NCI-H1694 treated with DMSO at 0.1 percent for 48 hours (cell line): ENCODE results near the gene SLC4A1AP.
"Not testable (repeated sequence)": the region's sequence is repeated elsewhere in the genome, so short reads cannot be mapped to it uniquely, and the experiment has no call there.

ENCODE experiments used
- DNase-seq: peaks from one replicate; lab custom pipeline; 2025; lab: John Stamatoyannopoulos, UW

SLC4A1AP gene, protein sequence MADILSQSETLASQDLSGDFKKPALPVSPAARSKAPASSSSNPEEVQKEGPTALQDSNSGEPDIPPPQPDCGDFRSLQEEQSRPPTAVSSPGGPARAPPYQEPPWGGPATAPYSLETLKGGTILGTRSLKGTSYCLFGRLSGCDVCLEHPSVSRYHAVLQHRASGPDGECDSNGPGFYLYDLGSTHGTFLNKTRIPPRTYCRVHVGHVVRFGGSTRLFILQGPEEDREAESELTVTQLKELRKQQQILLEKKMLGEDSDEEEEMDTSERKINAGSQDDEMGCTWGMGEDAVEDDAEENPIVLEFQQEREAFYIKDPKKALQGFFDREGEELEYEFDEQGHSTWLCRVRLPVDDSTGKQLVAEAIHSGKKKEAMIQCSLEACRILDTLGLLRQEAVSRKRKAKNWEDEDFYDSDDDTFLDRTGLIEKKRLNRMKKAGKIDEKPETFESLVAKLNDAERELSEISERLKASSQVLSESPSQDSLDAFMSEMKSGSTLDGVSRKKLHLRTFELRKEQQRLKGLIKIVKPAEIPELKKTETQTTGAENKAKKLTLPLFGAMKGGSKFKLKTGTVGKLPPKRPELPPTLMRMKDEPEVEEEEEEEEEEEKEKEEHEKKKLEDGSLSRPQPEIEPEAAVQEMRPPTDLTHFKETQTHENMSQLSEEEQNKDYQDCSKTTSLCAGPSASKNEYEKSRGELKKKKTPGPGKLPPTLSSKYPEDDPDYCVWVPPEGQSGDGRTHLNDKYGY

DNA sequence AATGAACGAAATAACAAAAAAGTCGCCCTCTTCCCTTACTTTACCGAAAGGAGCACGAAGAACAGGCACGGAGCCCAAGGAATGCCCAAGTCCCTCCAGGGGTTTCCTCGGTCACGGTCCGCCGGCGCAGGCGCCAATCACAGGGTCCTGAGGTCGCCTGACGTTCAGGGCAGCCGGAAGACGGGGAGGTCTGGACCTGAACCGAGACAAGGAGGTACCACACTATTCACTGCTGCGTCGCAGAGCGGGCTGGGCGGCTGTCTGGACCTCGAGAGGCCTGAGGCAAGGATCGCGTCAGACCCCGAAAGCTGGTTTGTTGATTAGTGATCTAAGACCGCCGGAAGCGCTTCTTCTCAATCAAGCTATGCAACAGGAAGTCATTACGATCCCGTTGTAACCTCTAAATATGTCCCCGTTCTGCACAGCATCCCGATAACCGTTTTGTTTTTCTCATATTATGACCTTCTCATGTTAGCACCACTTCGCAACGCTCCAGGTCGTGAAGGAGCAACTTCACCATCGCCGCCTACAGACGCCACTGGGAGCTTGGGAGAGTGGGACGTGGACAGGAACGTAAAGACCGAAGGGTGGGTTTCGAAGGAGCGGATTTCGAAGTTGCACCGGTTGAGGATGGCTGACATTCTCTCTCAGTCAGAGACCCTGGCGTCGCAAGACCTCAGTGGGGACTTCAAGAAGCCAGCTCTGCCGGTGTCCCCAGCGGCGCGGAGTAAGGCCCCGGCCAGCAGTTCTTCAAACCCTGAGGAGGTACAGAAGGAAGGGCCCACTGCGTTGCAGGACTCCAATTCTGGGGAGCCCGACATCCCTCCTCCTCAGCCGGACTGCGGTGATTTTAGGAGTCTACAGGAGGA lies at the start of gene SLC4A1AP, which contains the start of gene SUPT7L:
SLC4A1AP (plus strand) TSS at position 605 of the 869 bp plus-strand sequence; CDS start at position 631, 26 bp downstream.
SUPT7L (minus strand) TSS at position 330 of the 869 bp plus-strand sequence. CDS start 1,422 bp downstream, outside the sequence.
- peak; percentile 83 for DNase-seq

DNA sequence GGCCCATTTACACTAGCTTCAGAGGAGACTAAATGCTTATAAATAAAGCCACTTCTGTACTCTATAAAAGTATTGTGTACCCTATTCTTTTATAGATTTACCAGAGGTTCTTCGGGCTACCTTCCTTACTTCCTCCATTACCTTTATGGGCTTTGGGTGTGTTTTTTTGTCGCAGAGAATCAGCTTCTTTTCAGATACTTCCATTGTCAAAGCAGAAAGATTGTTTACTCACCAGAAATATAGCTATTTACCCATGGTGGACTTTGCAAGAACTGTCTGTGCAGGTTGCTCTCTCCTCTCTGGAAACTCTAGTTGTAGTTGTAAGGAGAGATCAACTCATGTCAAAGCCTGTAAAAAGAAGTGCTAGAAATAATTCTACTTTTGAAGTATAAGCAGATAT lies 49.7 kb upstream of the SLC4A1AP start:
- DNase-seq, result no peak

DNA sequence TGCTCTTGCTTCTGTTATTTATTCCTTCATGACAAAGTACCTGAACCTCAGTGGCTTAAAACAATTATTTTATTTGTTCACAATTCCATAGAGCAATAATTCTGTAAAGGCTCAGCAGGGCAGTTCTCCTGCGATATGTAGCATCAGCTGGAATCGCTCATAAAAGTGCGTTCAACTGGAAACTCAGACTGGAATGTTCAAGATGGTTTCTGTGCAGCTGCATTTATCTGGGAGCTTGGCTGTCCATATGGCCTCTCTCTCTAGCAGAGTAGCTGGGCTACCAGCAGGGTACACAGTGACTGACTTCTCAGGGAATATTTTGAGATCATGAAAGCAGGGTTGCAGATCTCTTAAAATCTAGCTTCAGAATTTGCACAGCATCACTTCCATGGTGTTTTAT lies 48.4 kb upstream of the SLC4A1AP start:
- DNase-seq, result peak; percentile 84

DNA sequence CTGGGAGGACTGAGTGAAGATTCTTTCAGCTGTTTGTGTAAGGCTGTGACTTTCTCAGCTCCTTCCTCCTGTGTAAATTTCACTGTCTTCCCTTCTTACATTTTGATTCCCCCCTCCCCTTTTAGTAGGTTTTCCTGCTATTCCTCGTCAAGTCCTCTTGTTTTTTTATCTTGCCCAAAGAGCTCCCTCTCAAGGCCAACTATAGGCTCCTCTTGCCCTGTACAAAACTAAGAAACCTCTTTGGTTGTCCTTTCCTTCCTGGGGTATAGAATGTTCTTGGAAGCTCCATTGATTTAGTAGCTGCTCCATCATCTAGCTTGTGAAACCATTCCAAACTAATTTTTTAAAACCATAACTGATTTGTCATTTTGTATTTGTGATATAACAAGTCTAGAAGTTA lies 42.2 kb upstream of the SLC4A1AP start:
- no peak for DNase-seq

DNA sequence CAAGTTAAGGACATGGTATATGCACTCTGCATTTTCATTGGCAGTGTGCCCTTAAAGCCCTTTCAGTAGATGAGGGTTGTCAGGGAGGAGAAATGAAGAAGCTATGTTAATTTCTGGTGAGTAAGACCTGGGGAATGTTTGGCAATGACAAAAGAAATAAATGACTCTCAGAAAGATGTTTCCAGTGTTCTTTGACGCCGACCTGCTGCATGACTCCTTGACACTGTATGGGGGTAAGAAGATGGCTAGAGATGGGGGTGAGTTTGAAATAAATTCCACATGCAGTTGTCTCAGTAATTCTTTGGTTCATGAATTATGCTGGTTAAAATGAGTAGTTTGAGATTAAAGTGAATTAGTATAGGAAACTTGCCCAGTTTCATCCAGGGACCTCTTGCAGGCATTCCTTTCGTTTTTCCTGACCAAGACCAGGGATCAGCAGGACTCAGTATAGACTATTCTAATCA lies 40.7 kb upstream of the SLC4A1AP start:
- no peak for DNase-seq

DNA sequence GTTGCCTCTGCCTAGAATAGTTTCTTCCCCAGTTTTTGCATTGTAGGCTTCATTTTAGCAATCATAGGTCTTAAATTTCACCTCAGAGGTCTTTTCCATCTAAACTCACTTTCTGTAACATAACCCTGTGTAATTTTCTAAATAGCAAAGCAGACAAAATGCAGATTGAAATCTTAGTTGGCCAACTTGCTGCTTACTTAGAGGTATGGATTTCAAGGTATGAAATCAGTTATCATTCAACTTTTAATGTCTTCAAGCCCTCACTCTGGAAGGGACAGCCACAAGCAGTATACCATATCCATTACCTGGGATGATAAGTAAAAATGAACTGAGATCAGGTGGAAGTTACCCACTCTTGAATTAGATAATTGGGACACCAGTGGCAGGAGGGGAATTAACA lies 38.7 kb upstream of the SLC4A1AP start:
- DNase-seq, result no peak

DNA sequence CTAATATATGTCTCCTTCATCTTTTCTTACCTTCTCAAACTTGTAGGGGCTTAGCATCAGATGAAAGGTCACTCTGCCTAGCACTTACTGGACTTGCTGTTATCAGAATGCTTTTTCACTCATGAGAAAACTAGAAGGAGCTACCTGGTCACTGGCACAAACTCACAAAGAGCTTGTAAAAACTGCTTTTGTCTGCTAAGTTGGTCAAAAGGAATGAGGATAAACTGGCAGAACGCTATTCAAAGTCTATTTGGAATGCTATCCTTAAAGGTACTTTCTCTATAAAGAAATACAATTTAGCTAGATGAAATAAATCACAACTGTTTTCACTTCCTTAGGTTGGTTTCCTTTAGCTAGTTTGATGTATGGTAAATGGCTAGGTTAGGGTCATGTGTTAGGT lies 37.4 kb upstream of the SLC4A1AP start:
- not testable (repeated sequence) for DNase-seq

DNA sequence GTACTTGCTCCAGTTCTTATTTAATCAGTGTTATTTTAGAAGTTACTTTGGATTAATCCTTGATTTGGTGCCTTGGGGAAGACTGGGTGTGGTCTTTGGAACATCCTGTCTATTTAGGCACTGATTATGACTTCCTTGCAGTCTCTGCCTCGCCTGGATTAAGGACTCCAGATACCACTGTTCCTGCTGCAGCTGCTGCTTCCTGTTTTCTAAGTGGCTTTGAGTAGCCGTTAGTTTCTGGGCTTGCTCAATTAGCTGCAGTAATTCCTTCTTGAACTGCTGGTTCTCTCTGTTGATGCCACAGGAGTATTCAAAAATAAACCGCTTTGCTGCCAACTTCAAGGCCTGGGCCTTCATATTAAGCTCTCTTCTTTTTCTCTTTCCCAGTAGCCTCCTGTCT lies 36.8 kb upstream of the SLC4A1AP start:
- DNase-seq, result not testable (repeated sequence)

DNA sequence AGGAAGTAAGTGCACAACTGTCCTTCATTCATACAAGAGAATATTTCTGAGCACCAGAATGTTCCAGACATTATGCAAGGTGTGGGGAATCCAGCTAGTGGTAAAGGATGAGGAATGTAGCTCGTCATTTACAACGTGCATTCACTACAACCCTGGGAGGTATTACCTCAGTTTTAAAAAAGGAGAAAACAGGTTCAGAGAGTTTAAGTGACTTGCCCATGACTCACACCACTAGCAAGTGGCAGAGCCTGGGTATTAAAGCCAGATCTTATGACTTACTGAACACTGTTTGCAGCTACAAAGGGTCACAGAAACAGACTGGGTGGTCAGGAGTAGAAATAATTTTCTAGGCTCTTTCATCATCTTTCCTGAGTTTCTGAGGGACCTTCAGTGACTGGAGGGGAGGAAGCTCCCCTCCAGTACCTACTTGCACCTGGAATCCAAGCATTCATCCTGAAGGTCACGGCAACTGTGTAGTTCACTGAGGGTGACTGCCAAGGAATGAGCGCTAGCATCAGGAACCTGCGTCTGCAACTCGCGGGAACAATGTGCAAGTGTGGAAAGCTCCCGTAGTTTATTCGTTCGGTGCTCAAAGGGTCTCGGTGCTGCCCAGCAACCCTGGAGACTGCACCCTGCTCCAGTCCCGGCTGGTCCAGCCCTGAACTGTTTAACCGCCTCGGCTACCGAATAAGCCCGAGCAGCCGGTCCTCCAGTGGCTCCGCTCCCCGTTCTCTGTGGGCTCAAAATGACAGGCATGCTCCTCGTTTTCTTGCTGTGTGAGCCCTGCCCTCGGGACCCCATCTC lies 35.5 kb upstream of the SLC4A1AP start:
- DNase-seq, result no peak

DNA sequence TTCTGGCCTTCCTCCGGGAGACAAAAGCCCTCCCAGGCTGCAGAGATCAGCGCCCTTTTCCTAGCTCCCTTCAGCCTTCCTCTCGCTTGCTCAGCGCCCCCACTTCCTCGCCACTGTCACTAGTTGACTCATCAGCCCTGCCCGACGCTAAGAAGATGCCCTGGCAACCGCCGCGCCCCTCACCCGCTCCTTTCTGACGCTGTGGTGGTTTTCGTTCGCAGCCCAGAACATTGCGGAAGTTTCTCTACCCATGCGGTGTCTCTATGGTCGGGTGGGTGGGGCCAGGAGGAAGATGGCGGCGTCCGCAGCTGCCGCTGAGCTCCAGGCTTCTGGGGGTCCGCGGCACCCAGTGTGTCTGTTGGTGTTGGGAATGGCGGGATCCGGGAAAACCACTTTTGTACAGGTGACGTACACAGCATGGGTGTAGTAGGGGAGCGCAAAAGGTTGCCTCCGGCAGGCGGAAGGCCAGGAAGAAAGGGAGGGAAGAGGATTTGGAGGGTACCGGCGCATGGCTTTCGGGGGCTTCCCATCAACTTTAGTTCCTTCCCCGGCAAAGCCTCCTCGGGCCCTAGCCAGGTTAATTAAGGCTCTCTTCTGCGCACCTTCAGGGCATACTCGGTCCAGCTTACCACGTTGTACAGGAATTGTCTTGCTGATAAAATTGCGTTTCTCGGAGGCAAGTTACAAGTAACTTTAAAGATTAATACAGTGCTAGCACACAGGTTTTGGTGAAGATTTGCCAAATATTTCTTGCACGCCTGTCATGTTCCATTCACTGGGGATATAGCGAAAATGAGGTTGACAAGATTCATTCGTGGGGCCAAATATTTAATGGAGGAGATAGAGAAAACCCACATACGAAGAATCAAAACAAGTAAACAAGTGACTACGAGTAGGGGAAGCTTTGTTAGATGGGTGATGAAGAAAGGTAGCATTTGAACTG lies 34.7 kb upstream of the SLC4A1AP start, which contains the start of the genes CCDC121 and GPN1:
CCDC121 (minus strand) TSS at position 246 of the 943 bp plus-strand sequence. CDS start 1,213 bp downstream, outside the sequence.
GPN1 (plus strand) TSS at position 284 of the 943 bp plus-strand sequence; CDS start at position 293, 9 bp downstream.
- peak; percentile 84 for DNase-seq

DNA sequence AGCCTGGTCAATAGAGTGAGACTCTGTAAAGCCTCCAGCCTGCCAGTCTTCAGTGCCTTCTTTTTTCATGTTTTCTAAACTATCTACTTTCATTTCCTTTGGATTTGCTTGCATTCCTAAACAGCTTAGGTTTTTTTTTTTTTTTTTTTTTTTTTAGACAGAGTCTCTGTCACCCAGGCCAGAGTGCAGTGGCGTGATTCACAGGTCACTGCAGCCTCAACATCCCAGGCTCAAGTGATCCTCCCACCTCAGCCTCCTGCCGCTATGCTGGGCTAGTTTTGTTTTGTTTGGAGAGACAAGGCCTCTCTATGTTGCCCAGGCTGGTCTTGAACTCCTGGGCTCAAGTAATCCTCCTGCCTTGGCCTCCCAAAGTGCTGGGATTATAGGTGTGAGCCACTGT lies 33.4 kb upstream of the SLC4A1AP start:
- not testable (repeated sequence) for DNase-seq

DNA sequence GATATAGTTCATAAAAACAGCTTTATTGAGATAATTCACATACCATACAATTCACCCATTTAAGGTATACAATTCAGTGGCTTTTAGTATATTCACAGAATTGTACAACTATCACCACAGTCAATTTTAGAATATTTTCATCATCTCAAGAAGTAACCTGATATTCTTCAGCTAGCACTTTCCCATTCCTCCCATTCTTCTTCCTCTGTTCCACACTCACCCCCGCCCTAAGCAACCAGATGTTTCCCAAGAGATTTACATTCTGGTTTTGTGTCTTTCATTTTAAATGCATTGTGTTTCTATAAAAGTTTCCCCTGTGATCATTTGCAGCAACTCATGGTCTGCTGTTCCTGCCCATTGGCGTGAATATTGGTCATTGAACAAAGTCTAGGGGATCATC lies 29.4 kb upstream of the SLC4A1AP start:
- DNase-seq, result no peak

DNA sequence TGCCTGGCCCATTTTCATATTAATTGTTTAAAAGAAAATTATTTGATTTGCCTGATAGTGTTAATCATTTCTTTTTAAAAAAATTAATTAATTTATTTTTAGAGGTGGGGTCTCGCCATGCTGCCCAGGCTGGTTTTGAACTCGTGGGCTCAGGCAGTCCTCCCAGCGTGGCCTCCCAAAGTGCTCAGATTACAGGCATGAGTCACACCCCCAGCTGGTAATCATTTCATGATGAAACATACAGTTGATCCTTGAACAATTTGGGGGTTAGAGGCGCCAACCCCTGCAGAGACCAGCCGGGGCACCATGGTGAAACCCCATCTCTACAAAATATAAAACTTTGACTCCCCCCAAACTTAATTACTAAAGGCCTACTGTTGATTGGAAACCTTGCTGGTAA lies 26.9 kb upstream of the SLC4A1AP start:
- DNase-seq, result no peak

DNA sequence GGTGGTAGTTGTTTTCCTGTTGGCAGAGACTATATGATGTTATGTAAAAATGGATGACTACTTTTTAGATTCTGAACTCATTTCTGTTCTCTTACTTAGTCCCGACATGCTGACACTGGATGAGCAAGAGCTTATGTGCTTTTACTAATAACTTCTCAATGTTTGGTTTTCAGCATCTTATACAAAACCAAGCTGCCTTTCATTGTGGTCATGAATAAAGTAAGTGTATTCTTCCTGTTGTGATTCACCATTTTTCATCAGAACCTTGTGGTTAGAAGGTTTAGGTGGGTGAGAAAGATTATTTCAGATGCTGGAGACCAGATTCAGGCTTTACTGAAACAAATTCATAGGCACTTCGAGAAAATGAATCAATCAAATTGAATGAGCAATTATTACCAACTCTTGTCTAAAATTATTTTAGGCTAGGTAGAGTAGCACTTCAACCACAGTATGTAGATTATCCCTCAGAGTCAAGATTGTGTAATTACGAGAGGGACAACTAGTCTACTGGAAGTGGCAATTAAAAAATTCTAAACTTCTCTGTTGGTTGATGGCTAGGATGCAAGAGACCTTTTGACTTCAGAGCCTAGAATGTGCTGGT lies 25.6 kb upstream of the SLC4A1AP start:
- no peak for DNase-seq

DNA sequence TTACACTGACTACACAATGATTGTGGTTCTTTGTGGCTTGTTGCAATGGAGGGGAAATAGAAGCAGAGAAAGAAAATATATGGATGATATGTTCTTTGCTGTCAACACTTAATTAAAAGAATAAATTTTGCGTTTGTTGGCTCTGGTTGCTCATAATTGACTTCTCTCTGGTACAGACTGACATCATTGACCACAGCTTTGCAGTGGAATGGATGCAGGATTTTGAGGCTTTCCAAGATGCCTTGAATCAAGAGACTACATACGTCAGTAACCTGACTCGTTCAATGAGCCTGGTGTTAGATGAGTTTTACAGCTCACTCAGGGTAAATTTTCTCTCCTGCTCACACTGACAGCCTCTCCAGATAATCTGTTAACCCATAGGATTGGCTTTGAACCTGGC lies 25.0 kb upstream of the SLC4A1AP start:
- no peak for DNase-seq

DNA sequence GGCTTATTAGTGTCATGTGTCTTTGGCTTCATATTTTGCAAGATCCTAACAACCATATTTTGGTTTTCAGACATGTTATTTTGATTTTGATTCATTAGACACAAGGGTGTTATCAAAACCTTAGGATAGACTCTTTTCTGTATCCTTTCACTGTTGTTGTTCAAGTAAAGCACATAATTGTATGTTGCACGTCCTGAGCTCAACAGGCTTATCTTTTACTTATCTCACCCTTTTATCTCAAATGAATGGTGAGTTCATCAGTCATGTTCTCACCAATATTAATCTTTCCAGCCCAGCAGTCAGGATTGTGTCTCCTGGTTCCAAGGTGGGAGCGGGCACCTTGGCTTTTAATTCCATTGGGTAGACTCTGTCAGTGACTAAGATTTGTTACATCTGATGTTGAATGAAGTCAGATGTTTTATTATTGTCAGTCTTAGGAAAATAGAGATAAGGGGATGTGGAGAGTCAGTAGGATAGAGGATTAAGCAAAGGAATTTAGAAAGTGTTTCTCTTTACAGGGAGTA lies 22.9 kb upstream of the SLC4A1AP start:
- DNase-seq, result no peak

DNA sequence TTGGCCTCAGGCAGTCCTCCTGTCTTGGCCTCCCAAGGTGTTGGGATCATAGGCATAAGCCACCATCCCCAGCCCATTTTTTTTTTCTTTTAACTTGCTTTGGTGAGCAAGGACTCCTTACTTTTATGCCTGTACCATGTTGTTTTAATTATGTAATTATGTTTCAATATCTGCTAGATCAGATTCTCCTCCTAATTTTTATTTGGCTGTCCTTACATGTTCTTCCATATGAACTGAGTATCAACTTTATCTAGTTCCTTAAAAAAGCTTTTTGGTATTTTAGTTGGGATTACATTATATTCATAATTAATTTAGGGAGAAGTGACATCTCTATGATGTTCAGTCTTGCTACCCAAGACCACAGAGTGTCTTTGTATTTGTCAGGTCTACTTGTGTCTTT lies 18.5 kb upstream of the SLC4A1AP start:
- DNase-seq, result no peak

DNA sequence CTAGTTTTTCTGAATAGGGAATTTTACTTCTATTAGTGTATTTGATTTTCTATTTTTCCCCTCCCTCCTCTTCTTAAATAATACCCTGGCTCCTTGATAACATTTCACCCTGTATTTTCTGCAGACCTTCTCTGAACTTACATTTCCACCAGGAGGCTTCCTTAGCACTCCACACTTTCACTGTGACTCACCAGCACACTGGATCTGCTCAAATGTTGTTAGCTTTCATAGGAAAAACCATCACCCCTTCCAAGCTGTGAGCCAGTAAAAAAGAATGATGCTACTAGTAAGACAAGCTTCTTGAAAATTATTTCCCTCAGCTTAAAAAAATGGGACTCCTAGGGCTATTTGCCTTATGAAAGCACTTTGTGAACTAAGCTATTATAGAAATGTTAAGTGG lies 16.4 kb upstream of the SLC4A1AP start:
- DNase-seq, result no peak

DNA sequence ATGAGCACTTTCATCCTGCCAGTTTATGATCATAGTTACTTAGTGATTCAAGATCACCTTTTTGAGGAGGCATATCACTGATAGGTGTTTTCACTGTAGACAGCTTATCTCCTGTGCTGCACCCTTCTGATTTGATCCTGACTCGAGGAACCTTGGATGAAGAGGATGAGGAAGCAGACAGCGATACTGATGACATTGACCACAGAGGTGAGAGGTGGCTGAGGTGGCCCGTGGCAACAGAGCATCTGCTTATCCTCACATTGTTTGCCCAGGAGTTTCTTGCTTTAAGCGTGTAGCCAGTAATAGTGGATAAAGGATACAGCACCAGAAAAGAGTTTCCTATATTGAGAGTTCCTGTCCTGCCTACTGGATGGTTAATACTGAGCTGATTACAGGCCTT lies 16.0 kb upstream of the SLC4A1AP start:
- DNase-seq, result no peak
